NCI-H1694 treated with DMSO at 0.1 percent for 48 hours (cell line): ENCODE results near the gene ZNF44.

Experiments
- DNase-seq: peaks from one replicate; lab custom pipeline; 2025; lab: John Stamatoyannopoulos, UW

ZNF44 gene

DNA sequence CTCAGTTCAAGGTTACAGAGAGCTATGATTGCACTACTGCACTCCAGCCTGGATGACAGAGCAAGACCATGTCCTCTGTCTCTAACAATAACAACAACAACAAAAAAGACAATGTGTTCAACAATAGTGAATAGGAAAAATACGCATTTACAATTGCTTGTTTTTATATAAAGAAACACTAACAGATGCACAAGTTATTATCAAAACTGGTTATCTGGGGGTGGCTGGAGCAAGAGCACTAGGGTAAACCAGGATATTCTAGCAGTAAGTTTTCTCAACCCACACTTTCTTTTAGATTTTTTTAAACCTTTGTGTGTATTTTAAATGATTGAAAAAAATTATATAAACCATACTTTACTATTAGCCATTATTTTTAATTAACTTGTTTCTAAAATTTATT lies 33.1 kb downstream of the ZNF44 start:
- no peak for DNase-seq

DNA sequence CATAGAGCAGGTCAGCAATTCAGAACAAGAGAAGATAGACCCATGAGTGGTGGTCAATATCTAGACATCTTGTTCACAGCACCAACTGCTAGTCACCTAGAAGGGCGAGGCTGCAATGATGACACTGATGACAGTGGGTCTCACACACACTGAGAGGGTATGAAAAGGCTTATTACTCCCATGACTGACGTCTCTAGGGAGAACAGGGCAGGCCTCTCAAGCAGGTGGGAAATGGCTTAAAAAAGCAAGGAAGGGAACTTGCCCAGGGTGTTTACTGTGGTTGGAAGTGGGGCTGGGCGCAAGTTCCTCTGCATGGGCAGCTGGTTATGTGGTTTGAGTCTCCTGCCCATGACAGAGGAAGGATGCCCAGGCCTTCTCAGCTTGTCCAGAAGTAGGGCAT lies 33.8 kb downstream of the ZNF44 start:
- DNase-seq: no peak

DNA sequence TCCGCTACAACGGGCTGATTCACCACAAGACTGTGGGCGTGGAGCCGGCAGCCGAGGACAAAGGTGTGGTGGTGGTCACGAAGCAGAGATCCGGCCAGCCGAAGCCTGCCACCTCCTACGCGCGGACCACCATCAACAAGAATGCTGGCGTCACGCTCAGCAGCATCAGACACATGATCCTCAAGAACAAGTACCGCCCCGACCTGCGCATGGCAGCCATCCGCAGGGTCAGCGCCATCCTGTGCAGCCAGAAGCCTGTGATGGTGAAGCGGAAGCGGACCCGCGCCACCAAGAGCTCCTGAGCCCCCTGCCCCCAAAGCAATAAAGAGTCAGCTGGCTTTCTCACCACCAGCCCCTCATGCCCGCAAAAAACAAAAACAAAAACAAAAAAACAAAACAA lies 34.4 kb downstream of the ZNF44 start:
- DNase-seq: no peak

DNA sequence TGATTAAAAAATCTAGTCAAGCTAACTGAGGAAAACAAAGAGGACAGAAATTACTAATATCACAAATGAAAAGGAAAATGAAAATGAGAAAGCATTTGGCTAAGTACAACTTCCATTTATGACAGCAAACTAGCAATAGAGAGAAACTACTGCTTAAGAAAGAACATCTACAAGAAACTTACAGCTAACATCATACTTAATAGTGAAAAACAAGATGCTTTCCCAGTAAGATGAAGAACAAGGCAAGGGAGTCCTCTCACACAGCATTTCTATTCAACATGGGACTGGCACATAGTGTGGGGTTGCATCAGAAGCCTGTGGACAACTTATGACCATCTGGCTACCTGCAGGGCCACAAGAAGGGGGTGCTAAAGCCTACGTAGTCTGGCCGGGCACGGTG lies 39.3 kb downstream of the ZNF44 start:
- no peak for DNase-seq

DNA sequence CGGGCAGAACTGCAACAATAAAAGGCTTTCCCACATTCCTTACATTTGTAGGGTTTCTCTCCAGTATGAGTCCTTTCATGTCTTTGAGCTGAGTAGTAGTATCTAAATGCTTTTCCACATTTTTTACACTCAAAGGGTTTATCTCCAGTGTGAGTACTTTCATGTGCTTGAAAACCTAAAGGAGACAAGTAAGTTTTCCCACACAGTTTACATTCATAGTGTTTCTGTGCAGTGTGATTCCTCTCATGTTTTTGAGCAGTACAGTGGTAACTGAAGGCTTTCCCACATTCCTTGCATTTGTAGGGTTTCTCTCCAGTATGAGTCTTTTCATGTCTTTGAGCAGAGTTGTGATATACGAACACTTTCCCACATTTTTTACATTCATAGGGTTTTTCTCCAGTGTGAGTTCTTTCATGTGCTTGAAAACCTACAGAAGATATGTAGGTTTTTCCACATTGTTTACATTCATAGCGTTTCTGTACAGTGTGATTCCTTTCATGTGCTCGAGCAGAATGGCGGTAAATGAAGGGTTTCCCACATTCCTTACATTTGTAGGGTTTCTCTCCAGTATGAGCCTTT lies 47.0 kb downstream of the ZNF44 start:
- no peak for DNase-seq

DNA sequence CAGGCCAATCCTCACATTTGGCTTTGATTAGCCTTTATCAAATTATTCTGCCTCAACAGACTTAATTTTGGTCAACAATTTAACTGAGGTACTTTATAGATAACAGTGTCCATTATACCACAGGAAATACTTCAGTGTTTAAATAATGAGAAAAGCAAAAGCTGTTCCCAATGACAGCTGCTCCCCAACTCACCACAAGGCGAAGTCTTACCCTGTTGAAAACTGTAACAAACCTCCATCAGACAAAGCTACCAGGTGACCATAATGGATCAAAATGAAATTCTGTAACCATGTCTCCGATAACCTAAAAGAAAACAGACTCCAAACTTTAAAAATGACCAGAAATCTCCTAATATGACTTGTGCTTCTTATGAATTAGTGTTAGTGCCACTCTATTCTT lies 50.3 kb downstream of the ZNF44 start:
- no peak for DNase-seq

DNA sequence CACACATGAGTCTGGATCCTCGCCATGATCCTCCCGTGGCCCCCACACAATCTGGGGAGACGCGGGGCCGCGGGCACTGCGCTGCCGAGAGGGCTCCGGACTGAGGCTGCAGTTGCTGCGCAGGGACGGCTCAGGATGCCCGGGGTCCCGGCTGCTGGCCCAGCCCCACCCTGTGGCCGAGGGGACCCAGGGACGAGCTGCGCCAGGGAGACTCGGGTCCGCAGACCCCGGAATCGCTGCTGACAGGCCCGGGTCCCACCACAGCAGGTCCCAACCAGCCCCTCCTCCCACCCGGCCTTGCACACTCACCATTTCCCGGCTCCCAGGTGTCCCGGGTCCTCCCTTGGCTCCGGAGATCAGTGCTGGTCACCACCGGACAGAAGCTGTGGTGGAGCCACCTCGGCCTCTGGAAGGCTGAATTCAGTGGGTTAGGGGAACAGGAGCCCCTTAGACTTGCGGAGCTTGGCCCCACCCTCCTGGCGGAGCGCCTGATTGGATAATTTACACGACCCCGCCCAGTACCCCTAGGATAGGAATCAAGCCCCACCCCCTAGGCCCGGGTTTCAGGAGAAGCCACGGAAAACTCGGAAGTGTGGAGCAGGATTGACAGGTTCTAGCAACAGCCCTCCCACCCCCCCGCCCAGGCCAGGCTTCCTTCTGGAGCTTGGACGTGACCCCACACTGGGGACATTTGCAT lies 57.4 kb downstream of the ZNF44 start:
- no peak for DNase-seq

DNA sequence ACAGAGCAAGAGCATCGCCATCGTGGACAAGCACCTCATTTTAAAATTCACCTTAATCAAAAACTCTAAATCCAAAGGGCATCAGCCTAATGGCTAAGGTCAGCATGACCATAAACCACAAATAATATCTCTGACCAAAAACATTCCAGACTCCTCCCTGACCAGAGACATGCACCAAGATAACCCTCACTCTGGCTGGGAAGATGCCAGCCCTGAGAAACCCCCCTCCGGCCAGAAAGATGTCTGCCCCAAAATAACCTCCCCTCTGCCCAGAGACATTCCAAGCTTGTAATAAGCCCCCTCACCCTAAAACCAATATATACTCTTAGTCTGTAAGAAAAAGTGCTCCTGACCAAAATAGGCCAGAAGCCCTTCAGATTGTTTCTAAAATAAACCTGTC lies 61.7 kb downstream of the ZNF44 start:
- no peak for DNase-seq

DNA sequence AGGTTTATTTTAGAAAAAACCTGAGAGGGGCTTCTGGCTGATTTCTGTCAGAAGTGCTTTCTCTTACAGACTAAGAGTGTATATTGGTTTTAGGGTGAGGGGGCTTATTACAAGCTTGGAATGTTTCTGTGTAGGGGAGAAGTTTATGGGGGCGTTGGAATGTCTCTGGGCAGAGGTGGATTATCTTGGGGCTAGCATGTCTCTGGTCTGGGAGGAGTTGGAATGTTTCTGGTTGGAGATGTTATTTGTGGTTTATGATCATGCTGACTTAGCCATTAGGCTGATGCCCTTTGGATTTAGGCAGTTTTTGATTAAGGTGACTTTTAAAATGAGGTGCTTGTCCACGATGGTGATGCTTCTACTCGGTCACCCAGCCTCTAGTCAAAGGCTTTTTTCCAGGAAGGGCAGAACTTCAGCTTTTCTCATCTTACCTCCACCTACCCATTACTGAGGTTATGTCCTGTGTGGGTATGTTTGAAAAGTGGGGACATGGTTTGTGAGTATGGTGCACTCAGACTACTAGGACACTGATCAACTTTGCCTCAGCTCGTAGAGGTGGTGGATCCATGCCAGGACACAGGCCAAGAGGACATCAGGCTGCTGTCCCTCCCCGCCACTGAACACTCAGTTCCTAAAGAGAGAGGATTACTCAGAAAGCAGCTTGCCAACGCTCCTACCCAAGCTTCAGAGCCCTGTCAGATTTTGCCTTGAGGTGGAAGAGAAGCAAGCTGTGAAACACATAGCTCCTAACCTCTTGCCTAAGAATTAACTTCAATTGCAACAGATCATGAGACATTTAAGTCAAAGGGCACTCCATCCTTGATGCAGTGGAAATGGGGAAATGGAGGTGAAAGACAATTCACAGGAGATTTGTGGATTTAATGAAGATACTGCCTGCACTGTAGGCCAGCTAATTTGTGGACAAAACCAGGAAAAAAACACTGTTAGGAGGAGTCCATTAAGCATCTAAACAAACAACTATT lies 63.6 kb downstream of the ZNF44 start:
- DNase-seq: no peak

DNA sequence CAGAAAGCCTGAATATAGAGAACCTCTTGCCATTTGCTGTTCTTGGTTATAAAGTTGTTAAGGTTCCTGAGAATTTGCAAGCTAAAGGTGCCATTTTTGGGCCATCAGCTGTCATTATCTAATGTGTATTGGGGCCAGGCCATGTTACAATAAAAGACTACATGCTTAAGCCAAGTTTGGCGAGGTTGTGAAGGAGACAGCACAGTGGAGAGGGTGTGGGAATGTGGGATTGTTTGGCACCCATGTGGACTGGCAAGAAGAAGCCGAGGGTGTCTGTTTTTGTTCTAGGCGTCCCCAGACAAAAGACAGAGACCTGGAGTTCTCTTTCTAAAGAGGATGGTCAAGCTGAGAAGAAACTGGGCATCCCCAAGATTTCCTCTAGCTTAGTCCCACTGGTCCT lies 64.7 kb downstream of the ZNF44 start:
- no peak for DNase-seq

DNA sequence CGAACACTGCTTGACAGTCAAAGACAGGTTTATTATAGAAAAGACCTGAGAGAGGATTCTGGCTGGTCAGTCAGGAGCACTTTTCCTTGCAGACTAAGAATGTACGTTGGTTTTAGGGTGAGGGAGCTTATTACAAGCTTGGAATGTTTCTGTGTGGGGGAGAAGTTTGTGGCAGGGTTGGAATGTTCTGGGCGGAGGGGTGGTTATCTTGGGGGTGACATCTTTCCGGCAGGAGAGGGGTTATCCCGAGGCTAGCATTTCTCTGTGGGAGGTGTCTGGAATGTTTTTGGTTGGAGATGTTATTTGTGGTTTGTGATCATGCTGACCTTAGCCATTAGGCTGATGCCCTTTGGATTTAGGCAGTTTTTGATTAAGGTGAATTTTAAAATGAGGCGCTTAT lies 70.0 kb downstream of the ZNF44 start:
- no peak for DNase-seq

DNA sequence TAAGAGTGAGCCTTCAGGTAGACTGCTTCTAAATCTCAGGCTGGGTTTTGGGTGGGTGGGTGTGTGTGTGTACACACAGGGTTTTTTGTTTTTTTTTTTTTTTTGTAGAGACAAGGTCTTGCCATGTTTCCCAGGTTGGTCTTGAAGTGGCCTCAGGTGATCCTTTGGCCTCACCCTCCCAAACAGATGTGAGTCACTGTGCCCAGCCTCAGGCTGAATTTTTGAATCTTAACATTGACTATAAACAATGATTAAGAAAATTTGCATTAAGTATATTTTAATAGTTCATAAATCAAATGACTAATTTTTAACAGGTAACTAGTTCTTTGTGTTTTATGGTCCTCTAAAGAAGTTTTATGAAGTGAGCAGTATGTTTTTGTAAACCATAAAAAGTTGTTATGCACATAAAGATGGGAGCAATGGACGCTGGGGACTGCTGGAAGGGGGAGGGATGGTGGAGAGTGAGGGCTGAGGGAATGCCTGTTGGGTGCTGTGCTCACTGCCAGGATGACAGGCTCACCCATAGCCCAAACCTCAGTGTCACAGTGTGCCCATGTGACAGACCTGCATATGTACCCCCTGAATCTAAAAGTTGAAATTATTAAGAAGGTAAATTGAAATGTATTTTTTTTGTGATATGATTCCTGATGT lies 71.6 kb downstream of the ZNF44 start:
- no peak for DNase-seq
